IPS-18c (cell line): Measurements from ENCODE around the gene GTF2H2.
"Not testable (repeated sequence)": the region's sequence is repeated elsewhere in the genome, so short reads cannot be mapped to it uniquely, and the experiment has no call there.

ENCODE experiments used
- H3K4me3 ChIP-seq: 2 replicates; pipeline ENCODE4 v1.7.0; 2013; ENCODE audit warnings: low read depth, mild to moderate bottlenecking, low read length, moderate library complexity; ENCODE audit not compliant: insufficient read depth
- H3K9me3 ChIP-seq: one replicate; pipeline ENCODE4 v1.6.1; 2013; ENCODE audit warnings: mild to moderate bottlenecking, low read length, moderate library complexity; ENCODE audit not compliant: control insufficient read depth, insufficient read depth

GTF2H2 gene

GRCh38 chr5:71067262-71067928 lies at the start of gene GTF2H2:
GTF2H2 (minus strand) TSS chr5:71067676; CDS start chr5:71062763, 4,913 bp downstream.
- H3K4me3 ChIP-seq, result not testable (repeated sequence)

GRCh38 chr5:71109730-71110275 lies 42.3 kb upstream of the GTF2H2 start:
- H3K4me3 ChIP-seq, H3K9me3 ChIP-seq: not testable (repeated sequence)

More at GRCh38 chr5:71067262-71067928, at the start of gene GTF2H2:
- H3K9me3 ChIP-seq, result not testable (repeated sequence)

- H3K4me3 ChIP-seq, H3K9me3 ChIP-seq: not testable (repeated sequence)
Measured at GRCh38 chr5:71099996-71100395, 32.5 kb upstream of the GTF2H2 start.

- not testable (repeated sequence) for H3K9me3 ChIP-seq, H3K4me3 ChIP-seq
Measured at GRCh38 chr5:71097930-71098203, 30.4 kb upstream of the GTF2H2 start.

- H3K9me3 ChIP-seq, H3K4me3 ChIP-seq: not testable (repeated sequence)
Measured at GRCh38 chr5:71097173-71097929, 29.9 kb upstream of the GTF2H2 start.

- H3K4me3 ChIP-seq, H3K9me3 ChIP-seq: not testable (repeated sequence)
Measured at GRCh38 chr5:71089773-71090172, 22.3 kb upstream of the GTF2H2 start.

GRCh38 chr5:71088754-71089153 lies 21.3 kb upstream of the GTF2H2 start:
- not testable (repeated sequence) for H3K4me3 ChIP-seq, H3K9me3 ChIP-seq

- not testable (repeated sequence) for H3K4me3 ChIP-seq, H3K9me3 ChIP-seq
Measured at GRCh38 chr5:71086145-71086544, 18.7 kb upstream of the GTF2H2 start.

GRCh38 chr5:71084280-71085063 lies 17.0 kb upstream of the GTF2H2 start:
- not testable (repeated sequence) for H3K4me3 ChIP-seq, H3K9me3 ChIP-seq

- not testable (repeated sequence) for H3K4me3 ChIP-seq, H3K9me3 ChIP-seq
Measured at GRCh38 chr5:71082898-71083297, 15.4 kb upstream of the GTF2H2 start.

- not testable (repeated sequence) for H3K9me3 ChIP-seq, H3K4me3 ChIP-seq
Measured at GRCh38 chr5:71082340-71082739, 14.9 kb upstream of the GTF2H2 start.

- H3K9me3 ChIP-seq, H3K4me3 ChIP-seq: not testable (repeated sequence)
Measured at GRCh38 chr5:71061322-71061721, 6.2 kb downstream of the GTF2H2 start.

- not testable (repeated sequence) for H3K4me3 ChIP-seq
Measured at GRCh38 chr5:71059426-71059825, 8.1 kb downstream of the GTF2H2 start.

GRCh38 chr5:71044808-71045207 lies 22.7 kb downstream of the GTF2H2 start:
- not testable (repeated sequence) for H3K9me3 ChIP-seq, H3K4me3 ChIP-seq

More at GRCh38 chr5:71059426-71059825, 8.1 kb downstream of the GTF2H2 start:
- not testable (repeated sequence) for H3K9me3 ChIP-seq

- H3K4me3 ChIP-seq, H3K9me3 ChIP-seq: not testable (repeated sequence)
Measured at GRCh38 chr5:71044128-71044527, 23.3 kb downstream of the GTF2H2 start.

- not testable (repeated sequence) for H3K4me3 ChIP-seq, H3K9me3 ChIP-seq
Measured at GRCh38 chr5:71031046-71031776, 36.3 kb downstream of the GTF2H2 start.

GRCh38 chr5:71025289-71025953 lies 42.1 kb downstream of the GTF2H2 start, which contains the start of gene NAIP:
NAIP (minus strand) TSS chr5:71025339; CDS start chr5:71012915, 12,424 bp downstream.
- H3K9me3 ChIP-seq, H3K4me3 ChIP-seq: not testable (repeated sequence)
